Measurements from ENCODE around the gene DSCAML1. TPM values are rescaled to one million over a fixed set of nuclear protein-coding genes. Genes with fewer than 3 reads are reported as not detected.

The DSCAML1 gene
- total and polyA plus RNA-seq, 10 of the 15 experiments (the other 5 are each of a cell fraction or from before 2014, with no cell fraction given) = 0.03 to 0.18 (median 0.06) TPM; not detected in 1

- ChIA-PET SMC1A (ENCODE audit: uncharacterized antibody, unreplicated experiment) (interaction anchor here (0.6 to 12.1 kb wide), 24 partner anchors 9 to 383 kb away, joined by 3 to 318 read pairs (median 6); no protein-coding TSS in a partner anchor), POLR2A (interaction anchor here (0.6 to 2.8 kb wide), 4 partner anchors 9 to 380 kb away, joined by 3 to 47 read pairs (median 4); no protein-coding TSS in a partner anchor), CTCF (interaction anchor here (0.9 to 8.8 kb wide), 24 partner anchors 9 to 406 kb away, joined by 3 to 360 read pairs (median 9); partner anchors contain the start of genes FXYD2 and IL10RA), RAD21 (ENCODE audit: unreplicated experiment) (interaction anchor here (0.6 to 6.4 kb wide), 20 partner anchors 8 to 678 kb away, joined by 3 to 273 read pairs (median 5); partner anchors contain the start of gene IL10RA)
- DNase-seq (ENCODE audit: low read depth, low spot score) (no peak), FAIRE-seq (no peak), ATAC-seq (peak; percentile 80)
- H3K4me2 ChIP-seq (ENCODE audit: control insufficient read depth, insufficient read depth) = no peak overlapping the region
- intact Hi-C loops (cut with micrococcal nuclease; ENCODE audit: unreplicated experiment) = loop anchor here (5.0 kb wide), 1 partner anchor 381 kb away; no protein-coding TSS in a partner anchor
- peaks cover 17% of the 10 kb centered on the region for H3K4me1 ChIP-seq (ENCODE audit: control insufficient read depth, insufficient read depth, low read length)
- in situ Hi-C loops (cut with MboI) = no loop called here
- H3K79me2 ChIP-seq (ENCODE audit: control insufficient read depth, insufficient read depth, low read length) = no peaks in the 10 kb centered on the region
- no TSS peak for BruUV-seq (replicated peaks)
- H2AFZ ChIP-seq (ENCODE audit: control insufficient read depth, low read depth, low read length) = no peak overlapping the region
- no peak overlapping the region for H3K27ac ChIP-seq (ENCODE audit: control insufficient read depth, insufficient read depth)
- no peaks in the 10 kb centered on the region for H3K36me3 ChIP-seq (ENCODE audit: control insufficient read depth in 2 of 2, insufficient read depth in 2 of 2, low read length in 1 of 2)
- H3K27me3 ChIP-seq (replicated peaks in 1 of 2; ENCODE audit: control insufficient read depth in 2 of 2, insufficient read depth in 2 of 2, low read length in 1 of 2) = no peaks in the 10 kb centered on the region
- H4K20me1 ChIP-seq (ENCODE audit: control insufficient read depth, insufficient read depth) = no peaks in the 10 kb centered on the region
- no peak overlapping the region for H3K9ac ChIP-seq (ENCODE audit: control insufficient read depth, insufficient read depth, low read length)
- no peak overlapping the region for H3K4me3 ChIP-seq
- no peaks in the 10 kb centered on the region for H3K9me3 ChIP-seq (replicated peaks; ENCODE audit: control insufficient read depth, insufficient read depth, low read length)
- TF ChIP-seq ZNF217 (IDR thresholded peaks at IDR 0.05) (peak; percentile 81; the same call in 1 of the 2 replicates), EGR1 (IDR thresholded peaks at IDR 0.05; ENCODE audit: borderline replicate concordance in 1 of 2, low read depth in 2 of 2, low read length in 2 of 2) (peak in 1 of 2 experiments; percentile 41; a peak in 1 of 3 replicates), SMARCA5 (IDR thresholded peaks at IDR 0.05) (peak; percentile 40; the same call in 1 of the 2 replicates), ZNF622 (IDR thresholded peaks at IDR 0.05) (no peak)
- WGBS (ENCODE audit: insufficient coverage, insufficient replicate concordance, low lambda C conversion rate, missing lambda C conversion rate) = 42% methylated on average over 12 of the region's 12 CpGs
These were observed 11.8 kb upstream of the DSCAML1 start for GRCh38 chr11:117808784-117809183.

Data from GM12878 (cell line).